ENCODE results near the gene OAF.

DNA sequence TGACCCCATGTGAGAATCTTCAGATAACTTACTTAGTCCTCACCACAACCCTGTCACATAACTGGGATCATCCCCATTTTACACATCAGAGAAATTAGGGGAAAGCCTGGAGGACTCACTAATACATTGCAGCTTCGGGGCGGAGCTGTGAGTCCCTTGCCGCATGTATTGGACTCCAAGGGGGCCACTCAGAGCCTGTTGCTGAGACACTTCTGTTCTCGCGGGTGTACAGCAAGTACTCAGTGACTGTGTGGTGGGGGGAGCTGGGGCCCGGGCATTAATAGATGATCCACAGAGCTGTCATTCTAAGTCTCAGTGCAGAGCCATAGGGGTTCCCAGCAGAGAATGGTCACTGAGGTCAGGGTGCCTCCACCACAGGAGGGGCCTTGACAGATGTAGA, 13.5 kb downstream of the OAF start:
- TF ChIP-seq, protein P1, sequence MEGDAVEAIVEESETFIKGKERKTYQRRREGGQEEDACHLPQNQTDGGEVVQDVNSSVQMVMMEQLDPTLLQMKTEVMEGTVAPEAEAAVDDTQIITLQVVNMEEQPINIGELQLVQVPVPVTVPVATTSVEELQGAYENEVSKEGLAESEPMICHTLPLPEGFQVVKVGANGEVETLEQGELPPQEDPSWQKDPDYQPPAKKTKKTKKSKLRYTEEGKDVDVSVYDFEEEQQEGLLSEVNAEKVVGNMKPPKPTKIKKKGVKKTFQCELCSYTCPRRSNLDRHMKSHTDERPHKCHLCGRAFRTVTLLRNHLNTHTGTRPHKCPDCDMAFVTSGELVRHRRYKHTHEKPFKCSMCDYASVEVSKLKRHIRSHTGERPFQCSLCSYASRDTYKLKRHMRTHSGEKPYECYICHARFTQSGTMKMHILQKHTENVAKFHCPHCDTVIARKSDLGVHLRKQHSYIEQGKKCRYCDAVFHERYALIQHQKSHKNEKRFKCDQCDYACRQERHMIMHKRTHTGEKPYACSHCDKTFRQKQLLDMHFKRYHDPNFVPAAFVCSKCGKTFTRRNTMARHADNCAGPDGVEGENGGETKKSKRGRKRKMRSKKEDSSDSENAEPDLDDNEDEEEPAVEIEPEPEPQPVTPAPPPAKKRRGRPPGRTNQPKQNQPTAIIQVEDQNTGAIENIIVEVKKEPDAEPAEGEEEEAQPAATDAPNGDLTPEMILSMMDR (IDR thresholded peaks at IDR 0.05): no peak
- no peak for TF ChIP-seq POLR2AphosphoS5 (IDR thresholded peaks at IDR 0.05)
